NCI-H128 (cell line): ENCODE results near the gene COL13A1.

Experiments used
- DNase-seq: peaks from one replicate; lab custom pipeline; 2025; ENCODE audit not compliant: unreplicated experiment; lab: John Stamatoyannopoulos, UW

The COL13A1 gene

DNA sequence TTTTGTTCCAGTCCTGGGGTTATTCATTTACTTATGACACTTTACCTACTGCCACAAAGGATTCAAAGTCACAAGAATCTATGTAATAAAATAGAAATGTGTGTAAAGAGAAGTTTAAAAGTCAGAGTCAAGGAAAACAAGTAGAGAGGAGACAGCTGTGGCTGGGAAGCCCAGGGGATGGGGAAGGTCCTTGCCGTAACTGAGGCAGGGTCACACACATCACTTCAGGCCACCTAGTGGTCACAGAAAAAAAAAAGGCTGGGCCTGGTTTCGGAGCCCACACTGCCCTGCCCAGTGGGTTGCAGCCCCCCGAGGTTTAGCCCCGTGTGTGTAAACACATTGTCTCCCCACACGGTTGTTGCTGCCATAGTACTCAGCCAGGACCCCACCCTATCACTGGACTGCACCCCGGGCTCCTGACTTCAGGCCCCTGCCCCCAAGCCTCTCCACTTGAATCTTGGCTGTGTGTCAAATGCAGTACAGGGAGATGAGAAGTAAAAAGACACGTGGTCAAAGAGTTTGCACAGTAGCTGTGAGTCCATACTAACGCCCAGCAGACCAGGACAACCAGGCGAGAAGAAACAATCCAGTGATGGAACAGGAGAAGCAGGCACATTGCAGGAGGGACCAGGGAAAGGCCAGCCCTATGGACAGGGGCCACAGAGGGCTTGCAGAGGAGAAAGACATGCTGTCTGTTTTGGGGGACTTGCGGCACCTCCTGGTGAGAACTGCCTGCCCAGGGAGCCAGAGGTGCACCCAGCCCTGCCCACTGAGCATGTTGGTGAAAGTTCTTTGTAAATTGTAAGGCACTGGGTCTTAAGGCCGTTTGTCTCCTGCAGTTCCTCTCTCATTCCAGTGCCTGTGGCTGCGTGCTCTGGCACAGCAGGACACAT lies 159.5 kb downstream of the COL13A1 start:
- no peak for DNase-seq

DNA sequence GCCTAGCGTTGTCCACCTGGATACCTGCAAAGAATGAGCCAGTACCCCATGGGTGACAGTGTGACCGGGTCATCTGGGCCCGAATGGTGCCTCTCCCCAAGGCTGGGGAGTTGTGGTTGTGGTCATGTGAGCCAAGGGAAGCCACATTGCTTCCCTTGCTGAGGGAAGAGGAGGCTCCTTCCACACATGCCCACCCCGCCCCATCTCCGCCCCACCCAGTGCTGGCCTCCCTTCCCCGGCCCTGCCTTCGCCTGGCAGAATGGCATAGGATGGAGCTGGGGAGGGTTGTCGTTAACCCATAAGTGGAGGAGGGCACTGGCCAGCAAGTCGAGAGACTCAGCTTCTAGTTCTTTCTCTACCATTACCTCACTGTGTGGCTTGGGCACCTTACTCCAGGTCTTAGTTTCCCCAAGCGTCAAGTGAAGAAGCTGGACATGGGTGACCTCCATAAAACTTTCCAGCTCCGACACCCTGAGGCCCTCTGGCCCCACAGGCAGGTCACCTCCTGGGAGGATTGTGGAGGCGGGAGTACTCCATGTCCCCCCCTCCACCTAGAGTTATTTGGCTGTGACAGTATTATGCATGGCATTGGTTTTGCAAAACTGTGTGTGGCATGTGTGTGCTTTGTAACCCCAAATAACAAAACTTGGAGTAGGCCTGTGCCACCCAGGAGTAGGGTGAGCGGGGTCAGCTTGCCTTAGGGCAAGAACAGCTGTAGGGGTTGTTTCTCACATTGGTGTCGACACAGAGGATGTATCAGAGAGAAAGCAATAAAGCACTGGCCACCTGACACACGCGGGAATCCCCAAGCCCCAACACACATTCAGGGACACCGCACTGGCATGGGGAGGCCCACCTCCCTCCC lies 160.4 kb downstream of the COL13A1 start:
- DNase-seq = no peak

DNA sequence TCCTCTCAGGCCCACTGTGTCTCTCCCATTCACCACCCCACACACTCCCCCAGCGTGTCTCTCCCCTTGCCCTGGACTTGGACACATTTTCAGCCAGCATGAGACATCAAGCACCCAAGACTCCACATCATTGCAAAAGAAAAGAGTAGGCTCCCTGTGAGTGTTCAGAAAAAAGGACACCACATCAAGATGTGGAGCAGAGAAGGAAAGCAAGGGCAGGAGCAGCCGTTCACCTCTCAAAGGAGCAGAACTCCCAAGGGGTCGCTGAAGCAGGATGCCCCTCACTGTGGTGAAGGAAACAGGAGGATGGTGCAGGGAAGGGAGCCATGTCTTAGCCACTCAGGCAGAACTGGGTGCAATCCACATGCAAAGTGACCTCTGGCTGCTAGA lies 161.0 kb downstream of the COL13A1 start:
- DNase-seq = no peak

DNA sequence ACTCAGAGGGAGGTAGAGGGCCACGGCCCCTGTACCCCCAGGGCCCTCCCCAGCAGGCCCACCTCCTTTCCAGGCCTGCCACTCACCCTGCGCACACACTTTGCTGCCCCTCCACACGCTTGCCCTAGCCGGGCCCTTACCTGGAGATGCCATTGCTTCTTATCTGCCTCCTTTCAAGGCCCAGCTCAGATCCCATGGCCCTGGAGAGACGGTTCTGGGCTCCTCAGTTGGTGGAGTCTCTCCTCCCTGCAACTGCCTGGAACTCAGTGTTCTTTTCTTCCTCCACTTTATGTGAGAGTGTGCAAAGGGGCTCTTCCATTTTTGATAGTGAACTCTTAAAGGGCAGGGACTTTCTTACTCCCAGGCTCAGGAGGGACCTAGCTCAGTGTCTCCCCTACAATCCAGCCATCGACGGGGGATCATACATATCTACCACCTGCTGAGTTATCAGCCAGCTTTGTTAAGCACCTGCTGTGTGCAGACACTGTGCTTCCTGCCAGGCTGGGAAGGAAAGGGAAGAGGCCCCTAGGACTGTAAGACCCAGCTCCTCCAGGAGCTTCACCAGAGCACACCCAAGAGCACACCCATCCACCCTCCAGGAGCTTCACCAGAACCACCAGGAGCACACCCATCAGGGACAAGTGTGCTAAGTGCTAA lies 161.6 kb downstream of the COL13A1 start:
- DNase-seq = no peak

DNA sequence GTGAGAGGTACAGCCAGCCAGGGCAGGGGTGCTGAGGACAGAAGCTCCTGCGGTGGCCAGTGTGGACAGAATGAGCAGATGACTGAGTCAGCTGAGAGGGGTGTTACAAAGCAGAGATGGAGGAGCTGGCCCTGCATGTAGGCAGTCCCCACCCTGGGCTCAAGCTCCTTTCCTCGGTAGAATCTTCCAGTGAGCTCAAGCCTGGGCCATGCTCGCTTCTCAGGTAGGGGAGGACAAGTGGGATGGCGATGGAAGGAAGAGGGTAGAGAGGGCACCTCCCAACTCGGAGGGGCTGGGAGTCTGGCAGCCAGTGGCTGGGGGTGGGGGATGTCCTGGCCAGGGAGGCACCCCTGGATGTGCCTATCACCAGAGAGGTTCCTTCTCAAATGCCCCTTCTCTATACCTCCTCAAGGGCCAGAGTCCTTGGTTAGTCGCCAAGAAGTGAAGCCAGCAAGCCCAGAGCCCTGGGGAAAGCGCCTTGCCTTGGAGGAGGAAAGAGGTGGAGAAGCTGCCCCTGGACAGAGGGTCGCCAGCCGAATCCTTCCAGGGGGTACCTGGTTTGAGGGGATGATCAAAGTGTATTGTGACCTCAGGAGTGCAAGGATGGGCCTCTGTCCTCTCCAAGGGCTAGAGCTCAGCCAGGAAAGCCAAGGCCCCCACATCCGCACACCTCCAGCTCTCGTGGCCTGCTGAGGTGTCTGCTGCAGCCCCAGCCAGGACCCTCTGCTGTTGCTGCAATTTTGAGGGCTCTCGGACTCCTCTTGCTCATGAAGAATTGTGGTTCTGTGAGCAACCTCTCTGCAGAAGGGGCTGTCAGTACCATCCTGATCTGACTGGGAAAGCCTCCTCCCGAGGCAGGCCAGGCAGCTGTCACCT lies 162.4 kb downstream of the COL13A1 start:
- no peak for DNase-seq

DNA sequence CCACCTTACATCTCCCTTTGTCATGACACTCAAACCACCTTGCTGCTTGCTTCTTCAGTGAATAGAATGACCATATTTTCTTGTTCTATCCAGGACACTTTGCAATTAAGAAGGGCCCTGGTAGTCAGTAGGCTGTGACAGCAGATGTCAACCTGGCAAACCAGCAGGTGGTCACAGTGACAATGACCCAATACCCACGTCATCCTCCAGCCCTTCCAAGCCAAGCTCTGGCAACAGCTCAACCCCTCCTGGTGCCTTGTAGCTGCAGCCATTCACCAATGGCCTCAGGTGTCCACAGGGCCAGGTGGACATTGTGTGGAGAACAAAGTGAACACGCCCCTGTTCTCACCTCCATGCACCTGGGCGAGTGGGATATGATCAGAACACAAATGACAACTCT lies 163.4 kb downstream of the COL13A1 start:
- no peak for DNase-seq

DNA sequence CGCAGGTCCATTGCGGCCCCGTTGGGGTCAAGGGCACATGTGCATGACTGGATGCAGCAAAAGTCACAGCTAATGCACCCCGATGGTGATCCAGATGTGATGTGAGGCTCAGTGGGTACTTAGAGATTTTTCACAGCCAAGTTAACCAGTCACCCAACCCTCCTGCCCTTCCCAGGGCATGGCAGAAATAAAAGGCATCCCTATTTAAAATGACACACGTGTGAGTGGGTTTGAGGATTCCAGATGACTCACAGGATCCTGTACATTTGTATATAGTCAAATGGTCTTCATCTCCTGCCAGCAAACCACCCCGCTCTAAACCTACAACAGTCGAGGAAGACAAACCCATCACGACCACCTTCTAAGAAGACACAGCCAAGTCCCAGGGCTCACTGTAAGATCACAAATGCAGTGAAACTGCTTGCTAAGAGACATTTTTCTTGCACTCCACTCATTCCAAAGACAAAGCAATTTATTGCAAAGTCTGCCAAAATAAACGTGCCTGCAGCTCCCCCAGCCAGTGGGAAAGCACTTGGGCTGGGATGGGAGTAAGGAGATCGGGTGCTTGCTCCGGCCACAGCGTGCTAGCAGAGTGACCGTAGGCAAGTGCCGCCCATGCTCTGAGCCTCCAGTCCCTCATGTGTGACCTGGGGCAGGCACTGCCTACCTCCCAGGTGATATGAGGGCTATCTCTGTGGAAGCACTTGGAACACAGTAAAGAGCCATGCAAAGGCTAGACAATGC lies 164.4 kb downstream of the COL13A1 start:
- DNase-seq = no peak

DNA sequence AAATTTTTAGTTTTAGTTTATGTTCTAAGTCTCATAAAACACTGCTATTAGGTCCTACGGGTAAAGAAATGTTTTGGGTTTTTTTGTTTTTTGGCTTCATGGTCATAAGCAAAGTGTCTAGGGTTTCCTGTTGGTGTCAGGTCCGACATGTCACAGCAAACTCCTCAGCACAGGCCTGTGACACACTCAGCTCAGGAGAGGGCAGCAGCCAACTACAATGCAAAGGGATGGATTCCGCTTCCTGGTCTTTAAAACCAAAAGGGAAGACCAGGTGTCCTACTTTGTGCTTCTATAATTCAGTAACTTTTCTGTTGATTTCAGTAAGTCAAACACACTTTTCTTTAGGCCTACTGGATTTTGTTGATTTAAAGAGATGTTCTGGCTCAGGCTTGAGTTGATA lies 167.1 kb downstream of the COL13A1 start:
- DNase-seq = no peak

DNA sequence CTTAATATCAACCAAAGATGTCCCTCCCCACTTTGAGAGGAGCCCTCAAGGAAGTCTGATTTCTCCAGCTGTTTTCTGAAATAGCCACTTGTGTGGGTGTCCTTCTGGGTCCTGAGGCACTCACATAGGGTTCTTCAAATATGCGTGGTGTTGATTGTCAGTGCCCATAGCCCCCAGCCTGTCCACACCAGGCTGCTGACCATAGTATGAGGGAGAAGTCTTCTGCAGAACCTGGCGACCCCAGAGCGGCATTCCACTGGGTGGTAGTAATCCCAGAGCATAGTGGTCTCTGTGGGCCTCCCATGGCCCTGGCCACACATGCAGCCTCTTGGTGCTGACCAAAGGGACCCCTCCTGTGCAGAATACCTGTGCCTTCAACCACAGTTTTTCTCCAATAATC lies 168.3 kb downstream of the COL13A1 start:
- DNase-seq = no peak

DNA sequence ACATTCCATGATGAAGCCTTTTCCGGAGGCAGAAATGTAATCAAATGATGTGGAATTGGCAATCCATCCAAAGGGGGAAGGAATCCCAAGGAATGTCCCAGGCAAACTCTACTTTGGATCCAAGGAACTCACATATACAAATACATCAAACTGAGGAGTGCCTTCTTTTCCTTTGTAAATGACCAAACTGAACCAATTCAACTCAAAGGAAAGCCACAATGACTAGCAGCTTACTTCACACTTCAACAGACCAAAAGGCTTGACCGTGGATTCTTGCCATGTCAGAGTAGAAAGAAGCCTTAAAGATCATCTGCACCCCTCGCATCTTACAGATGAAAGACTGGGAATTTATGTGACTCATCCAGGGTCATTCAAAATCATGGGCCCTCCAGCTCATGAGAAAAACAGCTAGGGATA lies 171.3 kb downstream of the COL13A1 start:
- DNase-seq = no peak

DNA sequence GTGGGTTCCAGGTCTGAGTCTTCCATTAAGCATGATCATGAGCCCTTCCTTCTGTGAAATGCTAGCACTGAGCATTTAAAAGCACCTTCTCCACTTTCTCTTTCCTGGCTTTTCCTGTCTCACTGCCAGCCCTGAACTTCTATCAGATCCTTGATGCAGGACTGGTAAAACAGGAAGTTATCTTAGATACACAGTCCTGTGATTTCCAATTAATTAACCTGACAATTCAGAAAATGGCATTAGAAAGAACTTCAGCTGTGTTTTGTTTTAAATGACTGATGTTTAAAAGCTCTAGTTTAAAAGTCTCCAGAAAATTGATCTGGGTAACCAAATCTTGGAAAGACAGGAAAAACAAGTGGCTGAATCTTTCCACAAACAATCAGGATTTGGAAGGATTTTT lies 172.0 kb downstream of the COL13A1 start:
- DNase-seq = no peak

DNA sequence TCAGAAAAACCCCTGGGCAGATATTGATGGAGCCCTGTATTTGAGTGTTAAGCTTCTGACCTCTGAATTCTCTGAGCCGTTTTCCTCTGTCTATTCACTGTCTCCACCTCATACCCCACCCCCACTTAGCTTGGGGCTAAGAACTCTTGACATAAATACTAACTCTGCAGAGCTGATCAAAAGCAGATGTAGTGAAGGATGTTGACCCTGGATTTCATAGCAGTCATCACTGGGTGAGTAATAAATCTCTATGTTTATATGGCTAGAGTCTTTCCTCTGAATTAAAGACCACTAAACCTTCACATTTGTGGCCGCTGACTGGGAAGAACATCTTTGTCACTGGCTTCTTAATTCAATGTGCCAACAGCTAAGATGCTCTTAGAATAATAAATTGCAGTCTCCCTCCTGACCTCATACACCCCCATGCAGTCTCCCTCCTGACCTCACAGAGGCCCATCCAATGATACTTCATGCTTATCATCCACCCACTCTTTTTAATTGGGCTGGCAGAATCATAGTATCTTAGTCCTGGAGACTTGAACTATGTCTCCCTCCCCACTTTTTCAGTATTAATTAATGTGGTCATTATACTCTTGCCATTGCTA lies 172.9 kb downstream of the COL13A1 start:
- DNase-seq = no peak

DNA sequence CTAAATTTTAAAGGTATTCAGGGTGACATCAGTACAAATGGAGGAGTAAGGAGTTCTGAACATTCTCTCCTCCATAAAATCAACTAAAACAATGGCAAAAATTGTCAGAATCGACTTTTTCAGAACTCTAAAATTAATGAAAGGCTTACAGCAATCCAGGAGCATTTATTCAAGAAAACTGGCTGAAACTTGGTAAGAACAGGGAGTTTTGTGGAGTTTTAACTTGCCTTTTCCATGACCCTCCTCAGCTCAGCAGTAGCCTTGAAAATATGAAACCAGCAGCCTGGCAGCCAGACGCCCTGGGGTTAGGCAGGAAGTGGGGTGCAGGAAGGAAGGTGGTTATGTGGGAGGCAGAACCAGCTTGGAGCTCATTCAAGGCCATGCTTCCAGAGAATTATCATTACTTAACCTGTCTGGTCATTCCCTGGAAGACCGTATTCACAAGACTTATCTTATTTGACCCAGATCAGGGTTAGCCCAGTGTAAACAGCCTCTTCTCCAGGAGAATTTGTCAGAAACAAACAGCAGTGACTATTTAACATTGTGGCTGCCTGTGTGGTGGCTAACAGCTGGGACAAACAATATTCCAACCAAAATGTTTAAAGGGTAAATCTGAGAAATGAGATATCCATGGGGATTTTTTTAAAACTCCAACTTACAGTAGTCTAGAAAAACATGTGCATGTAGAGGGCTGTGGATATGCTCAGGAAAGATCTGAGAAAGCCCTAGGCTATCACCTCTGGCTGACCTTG lies 175.3 kb downstream of the COL13A1 start:
- no peak for DNase-seq

DNA sequence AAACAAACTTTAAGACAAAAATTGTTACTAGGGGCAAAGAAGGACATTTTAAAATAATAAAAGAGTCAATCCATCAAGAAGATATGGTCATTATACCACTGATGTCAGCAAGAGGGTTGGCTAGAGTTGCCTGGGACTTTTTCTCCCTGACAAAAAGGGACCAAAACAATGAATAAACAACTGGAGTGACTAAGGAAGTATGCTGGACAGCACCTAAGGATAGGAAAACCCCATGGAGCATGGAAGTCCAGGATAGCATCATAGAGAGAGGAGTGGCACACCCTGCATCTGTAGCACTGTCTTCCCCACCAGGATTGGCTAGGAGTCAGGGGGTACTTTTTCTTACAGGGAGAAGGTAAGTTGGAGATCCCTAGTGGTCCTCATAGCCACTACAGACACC lies 177.5 kb downstream of the COL13A1 start:
- no peak for DNase-seq

DNA sequence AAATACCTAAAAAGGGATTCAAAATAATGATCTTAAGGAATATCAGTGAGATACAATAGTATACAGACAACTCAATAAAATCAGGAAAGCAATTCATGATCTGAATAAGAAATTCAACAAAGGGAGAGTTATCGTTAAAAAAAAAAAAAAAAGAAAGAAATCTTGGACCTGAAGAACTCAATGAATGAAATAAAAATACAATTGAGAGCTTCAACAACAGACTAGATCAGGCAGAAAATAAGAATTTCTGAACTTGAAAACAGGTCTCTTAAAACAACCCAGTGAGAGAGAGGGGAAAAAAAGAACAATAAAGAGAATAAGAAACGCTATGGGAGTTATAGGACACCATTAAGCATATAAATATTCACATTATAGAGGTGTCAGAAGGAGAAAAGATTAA lies 179.0 kb downstream of the COL13A1 start:
- DNase-seq = no peak

DNA sequence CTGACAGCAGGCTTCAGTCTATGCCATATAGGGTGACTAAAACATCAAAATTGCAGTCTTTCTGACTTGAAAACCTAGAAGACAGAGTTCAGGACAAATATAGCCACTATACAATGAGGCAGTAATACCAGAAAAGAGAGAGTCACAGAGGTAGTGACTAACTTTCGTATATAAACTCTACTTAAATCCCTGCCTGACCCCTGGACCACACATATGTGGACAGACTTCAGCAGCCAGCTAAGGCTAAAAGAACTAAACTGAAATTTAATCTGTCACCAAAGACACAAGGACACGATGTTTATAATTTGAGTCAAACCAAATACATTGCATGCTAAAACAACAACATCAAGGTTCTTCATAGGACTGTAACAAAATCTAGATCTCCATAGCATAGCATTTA lies 186.4 kb downstream of the COL13A1 start:
- DNase-seq = no peak

DNA sequence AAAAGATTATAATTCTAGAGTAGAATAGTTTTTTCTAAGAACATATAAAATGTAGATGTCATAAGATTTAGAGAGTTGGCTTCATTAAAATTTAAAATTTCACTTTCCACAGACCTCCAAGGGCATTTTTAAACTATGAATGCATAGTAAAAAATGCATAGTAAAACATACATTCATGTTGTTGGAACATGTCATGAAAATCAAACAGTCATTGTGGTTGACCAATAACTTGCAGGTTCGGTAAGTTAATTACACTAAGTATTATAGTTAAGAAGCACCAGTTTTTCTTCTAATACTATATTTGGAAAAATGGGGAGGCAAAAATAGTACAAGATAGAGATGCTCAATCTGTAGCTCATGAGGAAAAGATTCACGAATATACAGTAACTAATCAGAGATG lies 189.4 kb downstream of the COL13A1 start:
- no peak for DNase-seq

DNA sequence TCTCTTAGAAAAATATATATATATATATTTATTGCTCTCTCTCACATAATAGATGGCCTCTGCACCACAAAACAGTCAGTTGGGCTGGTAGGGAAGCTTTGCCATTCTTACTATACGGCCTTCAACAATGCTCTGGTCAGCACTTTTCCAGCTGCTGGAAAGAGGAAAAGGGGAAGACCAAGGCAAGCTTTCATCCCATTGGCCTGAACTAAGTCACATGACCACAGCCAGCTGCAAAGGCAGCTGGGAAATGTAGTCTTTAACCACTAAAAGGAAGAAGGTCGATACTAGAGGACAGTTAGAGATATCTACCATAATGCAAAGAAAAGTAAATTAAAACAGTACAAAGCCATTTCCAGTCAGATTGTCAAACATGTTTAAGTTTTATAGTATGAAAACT lies 192.6 kb downstream of the COL13A1 start:
- no peak for DNase-seq

DNA sequence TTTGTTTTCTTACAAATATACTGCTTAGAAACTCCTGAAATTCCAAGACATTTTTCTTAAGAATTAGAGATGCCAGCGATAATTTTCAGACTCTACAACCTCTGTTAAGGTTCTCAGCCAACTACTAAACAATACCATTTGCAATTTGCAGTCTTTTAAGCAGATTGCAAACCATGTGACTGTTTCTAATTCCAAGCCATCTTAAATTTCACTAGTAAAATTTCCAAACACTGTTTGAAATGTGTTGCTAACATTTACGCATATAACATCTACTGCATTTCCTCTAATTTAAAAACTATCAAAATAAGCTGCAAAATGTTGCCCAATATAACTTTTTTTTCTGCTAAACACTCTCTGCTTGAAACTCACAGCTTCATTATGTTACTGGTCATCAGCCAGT lies 194.9 kb downstream of the COL13A1 start:
- DNase-seq = no peak
